NCI-H1436 treated with DMSO at 0.1 percent for 48 hours (cell line): ENCODE measurements around the gene PI4KA.
"Not testable (repeated sequence)": the region's sequence is repeated elsewhere in the genome, so short reads cannot be mapped to it uniquely, and the experiment has no call there.

ENCODE experiments used
- DNase-seq: peaks from one replicate; lab custom pipeline; 2025; lab: John Stamatoyannopoulos, UW

PI4KA gene

GRCh38 chr22:20847318-20847822, 11.2 kb downstream of the PI4KA start:
- no peak for DNase-seq

DNA sequence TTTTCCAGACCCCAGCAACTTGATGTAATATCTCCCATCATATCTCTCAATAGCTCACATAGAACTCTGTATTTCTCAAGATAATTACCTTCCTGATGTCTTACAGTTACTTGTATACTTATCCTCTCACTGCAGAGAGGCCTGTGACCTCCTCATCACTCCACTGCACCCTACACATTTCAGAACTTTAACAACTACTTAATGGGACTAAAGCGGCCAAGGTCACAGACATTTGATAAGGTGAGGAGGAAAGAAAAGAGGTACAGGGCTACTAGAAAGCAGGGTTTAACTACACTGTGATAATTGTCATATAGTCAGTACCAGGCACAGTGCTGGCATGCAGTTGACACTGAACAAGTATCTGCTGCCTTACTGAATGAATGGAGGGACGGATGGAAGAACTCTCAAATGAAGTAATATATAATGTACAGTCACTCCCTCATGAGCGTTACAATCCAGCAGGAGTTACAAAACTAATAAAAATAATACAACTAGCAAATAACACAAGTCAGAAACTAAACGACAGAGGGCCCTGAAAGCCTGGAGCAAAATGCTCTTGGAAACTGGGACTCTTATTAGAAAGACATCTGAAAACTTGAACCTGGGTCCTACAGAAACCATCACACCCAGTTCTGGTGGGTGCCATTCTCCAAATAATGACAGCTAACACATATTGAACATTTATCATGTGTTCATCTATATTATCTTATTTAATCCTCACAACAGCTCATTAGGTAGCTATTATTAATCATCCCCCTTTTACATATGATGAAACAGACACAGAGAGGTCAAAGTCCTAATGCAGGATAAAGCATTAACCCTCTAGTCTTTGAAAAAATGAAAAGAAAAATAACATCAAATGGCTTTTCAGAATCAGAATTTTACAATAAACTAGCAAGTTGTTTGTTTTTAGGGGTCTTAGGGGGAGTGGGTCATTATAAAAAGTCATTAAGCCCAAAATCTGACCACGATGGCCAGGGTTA, 14.3 kb downstream of the PI4KA start:
- no peak for DNase-seq

- DNase-seq: no peak
These were observed 15.1 kb downstream of the PI4KA start for GRCh38 chr22:20843501-20843900.

DNA sequence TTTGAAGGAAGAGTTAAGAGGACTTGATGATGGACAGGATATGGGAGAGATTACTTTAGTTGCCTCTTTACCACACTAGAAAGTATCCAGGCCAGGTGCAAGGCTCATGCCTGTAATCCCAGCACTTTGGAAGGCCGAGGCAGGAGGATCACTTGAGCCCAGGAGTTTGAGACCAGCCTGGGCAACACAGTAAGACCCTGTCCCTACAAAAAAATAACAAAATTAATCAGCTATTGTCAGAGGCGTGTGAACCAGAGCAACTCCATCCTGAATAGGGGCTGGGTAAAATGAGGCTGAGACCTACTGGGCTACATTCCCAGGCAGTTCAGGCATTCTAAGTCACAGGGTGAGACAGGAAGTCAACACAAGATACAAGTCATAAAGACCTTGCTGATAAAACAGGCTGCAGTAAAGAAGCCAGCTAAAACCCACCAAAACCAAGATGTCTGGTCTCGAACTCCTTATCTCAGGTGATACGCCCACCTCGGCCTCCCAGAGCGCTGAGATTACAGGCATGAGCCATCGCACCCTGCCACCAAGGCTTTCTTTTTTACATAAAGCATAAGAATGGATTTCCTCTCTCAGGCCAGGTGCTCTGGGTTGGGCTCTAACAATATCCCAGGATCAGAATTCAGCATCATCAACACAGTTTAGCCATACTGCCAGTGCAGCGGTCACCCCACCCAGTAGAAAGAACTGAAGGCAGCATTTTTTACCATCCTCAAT, 17.8 kb downstream of the PI4KA start:
- DNase-seq: no peak

DNA sequence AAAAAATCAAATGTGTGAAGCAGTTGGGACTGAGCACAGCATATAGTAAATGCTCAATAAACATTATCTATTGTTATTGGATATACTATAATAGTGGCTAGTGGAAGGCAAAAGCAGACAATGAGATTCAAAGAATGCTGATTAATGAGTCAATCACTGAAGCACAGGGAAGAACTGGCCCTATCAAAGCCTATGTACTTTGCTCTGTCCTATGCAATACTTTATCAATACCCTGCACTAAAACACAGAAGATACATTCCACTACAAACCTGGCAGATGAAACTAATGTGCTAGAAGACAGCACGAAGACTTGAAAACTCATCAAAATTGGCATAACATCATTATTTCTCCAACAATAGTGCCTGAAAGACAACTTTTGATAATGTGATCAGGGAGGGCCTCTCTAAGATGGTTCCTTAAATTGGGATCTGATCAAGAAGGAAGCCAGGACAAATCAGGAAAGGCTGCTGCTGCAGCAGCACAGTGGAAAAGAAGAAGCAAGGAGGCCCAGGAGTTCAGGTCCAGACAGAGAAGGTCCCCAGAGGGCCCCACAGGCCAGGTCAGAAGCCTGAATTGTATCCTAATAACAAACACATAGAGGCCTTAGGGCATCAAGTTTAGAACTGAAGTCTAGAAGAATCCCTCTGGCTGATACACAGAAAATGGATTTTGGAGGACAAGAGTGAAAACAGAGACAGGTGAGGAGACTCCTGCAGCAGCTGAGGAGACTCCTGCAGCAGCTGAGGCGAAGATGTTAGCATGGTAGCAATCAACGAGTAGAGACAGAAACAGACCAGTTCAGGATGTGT, 18.6 kb downstream of the PI4KA start:
- no peak for DNase-seq

GRCh38 chr22:20839354-20839753, 19.3 kb downstream of the PI4KA start:
- not testable (repeated sequence) for DNase-seq

- DNase-seq: no peak
These were observed 21.4 kb downstream of the PI4KA start for GRCh38 chr22:20836987-20837823.

DNA sequence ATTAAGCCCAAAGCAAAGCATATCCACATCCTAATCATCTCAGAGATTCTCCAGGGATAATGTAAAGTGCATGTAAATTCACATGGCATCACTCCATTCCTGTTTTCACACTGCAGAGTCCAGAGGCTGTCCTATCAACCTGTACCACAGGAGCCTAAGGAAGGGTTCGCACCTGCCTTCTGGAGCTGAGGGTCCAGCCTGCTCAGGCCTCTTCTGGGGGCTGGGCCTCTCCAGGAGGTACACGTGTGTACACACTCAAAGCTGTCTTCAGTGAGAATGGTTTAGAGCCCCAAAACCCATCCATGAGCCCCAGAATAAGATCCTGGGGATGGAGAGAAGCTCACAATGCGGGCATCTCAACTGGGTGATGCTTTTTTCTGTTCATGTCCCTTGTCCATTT, 23.9 kb downstream of the PI4KA start:
- no peak for DNase-seq

- no peak for DNase-seq
These were observed 24.4 kb downstream of the PI4KA start for GRCh38 chr22:20834206-20834605.

DNA sequence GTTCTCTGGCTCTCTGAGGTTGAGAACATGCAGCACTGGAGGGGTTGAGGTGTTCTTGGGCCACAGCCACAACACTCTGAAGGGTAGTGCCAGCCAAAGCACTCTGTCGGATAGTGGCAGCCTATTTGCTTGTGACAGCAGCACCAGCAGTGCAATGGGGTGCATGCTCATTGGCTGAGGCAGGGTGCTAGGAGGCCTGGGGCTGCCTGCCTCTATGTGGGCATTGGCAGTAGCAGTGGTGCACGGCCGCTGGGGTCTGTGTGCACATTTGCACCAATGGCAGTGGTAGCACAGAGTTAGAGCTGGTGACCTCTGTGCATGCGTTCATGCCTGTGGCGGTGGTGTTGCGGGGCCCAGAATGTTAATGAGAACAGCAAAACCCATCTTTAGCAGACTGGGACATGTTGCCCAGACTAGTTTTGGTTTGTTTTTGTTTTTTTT, 25.4 kb downstream of the PI4KA start:
- DNase-seq: no peak

- DNase-seq: no peak
These were observed 29.0 kb downstream of the PI4KA start for GRCh38 chr22:20829491-20830134.

DNA sequence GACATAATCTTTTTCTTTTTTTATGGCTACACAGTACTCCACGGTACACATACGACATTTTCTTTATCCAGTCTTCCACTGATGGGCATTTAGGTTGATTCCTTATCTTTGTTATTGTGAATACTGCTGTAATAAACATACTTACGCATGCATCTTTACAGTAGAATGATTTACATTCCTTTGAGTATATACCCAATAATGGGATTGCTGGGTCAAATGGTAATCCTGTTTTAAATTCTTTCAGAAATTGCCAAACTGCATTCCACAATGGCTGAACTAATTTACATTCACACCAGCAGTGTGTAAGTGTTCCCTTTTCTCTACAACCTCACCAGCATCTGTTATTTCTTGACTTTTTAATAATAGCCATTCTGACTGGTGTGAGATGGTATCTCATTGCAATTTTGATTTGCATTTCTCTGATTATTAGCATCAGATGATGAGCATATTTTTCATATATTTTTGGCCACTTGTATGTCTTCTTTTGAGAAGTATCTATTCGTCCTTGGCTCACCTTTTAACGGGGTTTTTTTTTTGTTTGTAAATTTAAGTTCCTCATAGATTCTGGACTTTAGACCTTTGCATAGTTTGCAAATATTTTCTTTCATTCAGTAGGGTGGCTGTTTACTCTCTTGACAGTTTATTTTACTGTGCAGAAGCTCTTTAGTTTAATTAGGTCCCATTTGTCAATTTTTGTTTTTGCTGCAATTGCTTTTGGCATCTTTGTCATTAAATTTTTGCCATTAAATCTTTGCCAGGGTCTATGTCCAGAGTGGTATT, 32.0 kb downstream of the PI4KA start:
- DNase-seq: not testable (repeated sequence)

GRCh38 chr22:20825624-20826023, 33.0 kb downstream of the PI4KA start:
- no peak for DNase-seq

GRCh38 chr22:20825216-20825615, 33.4 kb downstream of the PI4KA start:
- not testable (repeated sequence) for DNase-seq

GRCh38 chr22:20823264-20823663, 35.3 kb downstream of the PI4KA start:
- no peak for DNase-seq

DNA sequence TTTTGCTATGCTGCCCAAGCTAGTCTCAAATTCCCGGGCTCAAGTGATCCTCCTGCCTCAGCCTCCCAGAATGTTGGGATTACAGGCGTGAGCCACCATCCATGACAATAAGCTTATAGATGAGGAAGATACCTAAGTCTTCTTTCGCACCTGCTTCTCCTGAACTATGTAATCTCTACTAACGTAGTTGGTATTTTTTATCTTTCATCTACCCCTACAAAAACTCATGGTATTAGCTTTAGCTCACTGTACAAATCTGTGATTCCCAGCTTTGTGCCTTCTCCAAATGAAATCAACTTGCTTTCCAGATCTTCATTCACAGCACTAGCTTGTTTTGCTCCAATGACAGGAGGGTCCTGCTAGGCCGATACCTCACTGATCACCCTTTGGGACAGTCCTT, 36.4 kb downstream of the PI4KA start:
- DNase-seq: no peak

- not testable (repeated sequence) for DNase-seq
These were observed 36.8 kb downstream of the PI4KA start for GRCh38 chr22:20821717-20822239.

DNA sequence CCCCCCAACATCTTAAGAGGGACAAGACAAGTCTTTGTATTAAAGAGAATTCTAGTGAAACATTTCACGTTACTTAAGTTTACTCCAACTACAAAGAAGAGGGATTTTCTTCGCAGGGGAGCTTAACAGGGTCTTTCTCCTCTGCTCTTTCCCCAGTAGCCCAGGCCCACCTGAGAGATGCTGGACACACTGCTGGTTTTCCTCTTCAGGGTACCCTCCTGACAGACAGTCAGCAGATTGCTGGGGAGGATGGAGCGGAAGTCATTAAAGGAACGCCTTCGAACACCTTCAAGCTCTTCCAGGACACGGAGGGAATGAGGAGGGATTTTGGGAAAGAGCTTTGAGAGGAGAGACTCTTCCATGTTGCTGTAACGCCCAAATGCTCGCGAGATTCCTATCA, 39.1 kb downstream of the PI4KA start:
- no peak for DNase-seq

- DNase-seq: no peak
These were observed 40.1 kb downstream of the PI4KA start for GRCh38 chr22:20818471-20818870.
